ENCODE results near the gene CHCHD1.
"Not testable (repeated sequence)": the region's sequence is repeated elsewhere in the genome, so short reads cannot be mapped to it uniquely, and the experiment has no call there.

CHCHD1 gene

DNA sequence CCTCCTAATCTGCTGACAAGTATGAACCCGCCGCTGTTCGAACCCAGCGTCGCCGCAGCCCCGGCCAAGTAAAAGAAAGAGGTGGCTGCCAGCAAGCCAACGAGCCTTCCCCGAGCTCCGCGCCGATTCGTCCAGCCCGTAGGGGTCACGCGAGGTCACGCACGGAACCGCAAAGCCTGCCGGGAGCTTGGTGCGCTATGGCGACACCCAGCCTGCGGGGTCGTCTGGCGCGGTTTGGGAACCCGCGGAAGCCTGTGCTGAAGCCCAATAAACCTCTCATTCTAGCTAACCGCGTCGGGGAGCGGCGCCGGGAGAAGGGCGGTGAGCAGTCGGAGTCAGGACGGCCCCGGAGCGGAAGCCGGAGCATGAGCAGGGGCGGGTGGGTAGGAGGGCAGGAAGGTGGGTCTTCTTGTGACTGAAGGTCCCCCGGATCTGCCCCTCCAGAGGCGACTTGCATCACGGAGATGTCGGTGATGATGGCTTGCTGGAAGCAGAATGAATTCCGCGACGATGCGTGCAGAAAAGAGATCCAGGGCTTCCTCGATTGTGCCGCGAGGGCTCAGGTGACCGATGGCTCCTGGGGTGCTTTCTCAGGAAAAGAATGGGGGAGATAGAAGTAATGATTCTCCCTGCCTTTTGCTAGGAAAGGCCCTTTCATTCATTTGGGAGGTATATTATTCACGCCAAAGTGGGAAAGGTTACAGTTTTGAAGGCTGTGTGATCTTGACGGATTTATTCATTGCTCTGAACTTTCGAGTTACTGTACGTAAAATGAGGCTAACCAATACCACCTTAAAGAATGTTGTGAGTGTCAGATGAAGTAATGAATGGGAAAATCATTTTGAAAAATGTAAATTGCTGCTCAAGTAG is at the start of gene CHCHD1:
Gene CHCHD1, plus strand, starts transcription at position 170 of the 870 bp plus-strand sequence. Its CDS starts 28 bp downstream, at position 198.
- peak; percentile 77 to 80 for DNase-seq (ENCODE audit: low read depth in 2 of 2)

DNA sequence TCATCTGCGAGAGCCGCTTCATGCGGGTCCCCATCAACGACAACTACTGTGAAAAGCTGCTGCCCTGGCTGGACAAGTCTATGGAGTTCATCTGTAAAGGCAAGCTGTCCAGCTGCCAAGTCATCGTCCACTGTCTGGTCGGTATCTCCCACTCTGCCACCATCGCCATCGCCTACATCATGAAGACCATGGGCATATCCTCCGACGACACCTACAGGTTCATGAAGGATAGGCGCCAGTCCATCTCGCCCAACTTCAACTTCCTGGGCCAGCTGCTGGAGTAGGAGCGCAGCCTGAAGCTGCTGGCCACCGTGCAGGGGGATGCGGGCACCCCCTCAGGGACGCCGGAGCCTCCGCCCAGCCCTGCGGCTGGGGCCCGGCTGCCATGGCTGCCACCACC is 49.4 kb upstream of the CHCHD1 start:
- no peak for DNase-seq (ENCODE audit: low read depth in 2 of 2)

DNA sequence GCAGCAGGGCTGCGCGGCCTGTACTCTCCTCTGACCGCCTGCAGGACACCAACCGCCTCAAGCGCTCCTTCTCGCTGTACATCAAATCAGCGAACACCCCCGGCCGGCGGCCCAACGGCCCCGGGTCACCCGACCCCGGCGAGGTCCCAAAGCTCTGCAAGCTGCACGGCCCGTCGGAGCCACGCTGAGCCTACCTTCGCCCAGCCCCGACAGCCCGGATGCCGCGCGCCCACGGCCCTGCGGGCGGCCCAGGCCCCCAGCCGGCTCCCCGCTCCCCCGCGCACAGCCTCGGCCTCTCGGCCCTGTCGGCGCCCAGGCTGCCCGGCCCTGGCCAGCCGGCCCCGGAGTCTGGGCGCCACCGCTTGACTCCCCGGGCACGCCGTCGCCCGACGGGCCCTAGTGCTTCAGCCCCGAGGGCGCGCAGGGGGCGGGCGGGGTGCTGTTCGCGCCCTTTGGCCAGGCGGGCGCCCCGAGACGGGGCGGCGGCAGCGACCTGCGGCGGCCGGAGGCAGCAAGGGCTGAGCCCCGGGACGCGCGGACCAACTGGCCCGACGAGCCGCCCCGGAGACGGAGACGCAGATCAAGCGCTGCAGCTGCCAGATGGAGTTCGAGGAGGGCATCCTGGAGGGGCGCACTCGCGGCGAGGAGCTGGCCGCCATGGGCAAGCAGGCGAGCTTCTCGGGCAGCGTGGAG is 48.8 kb upstream of the CHCHD1 start:
- no peak for DNase-seq (ENCODE audit: low read depth in 2 of 2)

DNA sequence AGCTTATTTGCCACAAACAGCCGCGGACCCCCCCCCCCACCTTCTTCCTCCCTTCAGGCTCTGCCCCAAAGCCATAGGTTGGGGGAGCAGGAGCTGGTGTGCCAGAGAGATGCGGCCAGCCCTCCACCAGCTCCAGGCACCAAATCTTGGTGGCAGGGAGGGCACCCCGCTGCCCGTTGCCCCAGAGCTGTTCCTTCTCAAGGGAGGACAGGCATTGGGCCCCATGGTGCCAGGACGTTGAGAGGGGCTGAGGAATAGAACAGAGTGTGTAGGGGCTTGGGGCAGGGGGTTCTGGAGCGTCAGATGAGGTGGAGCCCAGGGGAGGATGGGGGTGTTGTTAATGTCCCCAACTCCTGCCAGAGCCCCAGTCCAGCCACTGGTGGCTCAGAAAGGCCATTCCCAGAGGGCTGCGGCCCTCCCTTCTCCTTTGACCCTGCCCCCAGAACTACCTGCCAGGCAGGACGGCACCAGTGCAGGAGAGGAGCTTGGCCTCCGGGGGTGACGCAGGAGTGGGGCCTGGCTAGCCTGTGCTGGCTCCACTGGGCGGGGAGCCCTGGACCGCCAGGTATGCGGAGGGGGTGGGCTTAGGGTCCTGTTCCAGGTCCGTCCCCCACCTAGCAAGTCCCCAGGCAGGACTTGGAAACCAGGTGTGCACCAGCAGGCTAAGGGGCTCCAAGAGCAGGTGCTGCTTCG is 47.7 kb upstream of the CHCHD1 start:
- no peak for DNase-seq (ENCODE audit: low read depth in 2 of 2)

DNA sequence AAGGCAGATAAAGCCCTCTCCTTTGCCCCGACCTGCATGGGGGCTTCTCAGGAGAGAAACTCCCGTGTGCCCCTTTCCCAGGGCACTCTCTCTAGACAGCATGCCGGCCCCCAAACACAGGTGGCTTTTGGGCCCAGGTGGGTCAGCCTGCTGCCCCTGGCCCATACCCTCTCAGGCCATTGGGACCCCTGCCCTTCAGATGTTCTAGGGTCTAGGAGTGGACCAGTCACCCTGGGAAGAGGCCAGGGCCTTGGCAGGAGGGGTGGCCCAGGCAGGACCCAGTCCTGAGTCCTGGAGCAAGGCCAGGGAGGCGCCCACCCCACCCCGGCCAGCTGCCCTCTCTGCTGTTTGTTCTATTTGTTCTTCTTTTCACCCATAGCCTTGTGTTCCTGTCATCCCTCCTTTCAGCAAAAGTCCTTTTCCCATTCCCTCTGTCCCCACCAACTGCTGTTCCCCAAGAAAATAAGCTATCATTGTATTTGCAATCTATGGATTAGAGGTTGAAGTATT is 47.0 kb upstream of the CHCHD1 start:
- DNase-seq (ENCODE audit: low read depth in 2 of 2): no peak

DNA sequence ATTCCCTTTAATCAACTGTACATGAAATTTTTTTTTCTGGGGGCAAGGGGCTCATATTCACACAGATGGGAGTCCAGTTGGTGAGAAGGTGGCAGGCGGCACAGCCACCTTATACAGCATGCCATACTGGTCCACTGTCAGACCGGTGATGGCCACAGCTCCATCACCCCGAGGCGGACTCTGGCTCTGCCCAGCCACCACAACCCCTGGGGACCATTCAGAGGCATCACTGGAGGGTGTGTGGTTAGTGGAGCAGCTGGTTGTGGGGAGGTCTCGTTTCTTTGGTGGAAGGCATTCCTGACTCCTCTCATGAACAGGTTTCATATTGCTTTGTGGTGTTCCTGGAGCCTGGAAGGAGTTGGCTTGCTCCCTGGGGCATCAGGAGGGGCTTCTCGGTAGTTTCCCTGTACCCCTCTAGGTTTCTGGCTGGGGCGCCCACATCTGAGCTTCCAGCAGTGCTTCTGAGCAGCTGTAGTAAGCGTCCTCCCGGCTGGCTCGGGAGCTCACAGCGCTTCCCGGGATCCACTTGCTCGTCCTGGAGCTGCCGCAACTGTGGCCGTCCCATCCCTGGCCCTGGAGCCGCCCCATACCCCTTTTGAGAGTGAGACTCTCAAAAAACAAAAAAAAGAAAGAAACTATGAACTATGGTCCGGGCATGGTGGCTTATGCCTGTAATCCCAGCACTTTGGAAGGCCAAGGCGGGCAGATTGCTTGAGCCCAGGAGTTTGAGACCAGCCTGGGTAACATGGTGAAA is 41.2 kb upstream of the CHCHD1 start:
- not testable (repeated sequence) for DNase-seq (ENCODE audit: low read depth in 2 of 2)

DNA sequence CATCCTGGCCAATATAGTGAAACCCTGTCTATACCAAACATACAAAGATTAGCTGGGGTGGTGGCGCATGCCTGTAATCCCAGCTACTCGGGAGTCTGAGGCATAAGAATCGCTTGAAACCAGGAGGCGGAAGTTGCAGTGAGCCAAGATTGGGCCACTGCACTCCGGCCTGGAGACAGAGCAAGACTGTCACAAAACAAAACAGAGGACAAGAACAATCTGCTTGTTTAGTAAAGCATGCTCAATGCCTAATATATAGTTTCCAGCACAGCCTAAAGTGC is 39.5 kb upstream of the CHCHD1 start:
- no peak for DNase-seq (ENCODE audit: low read depth in 2 of 2)

DNA sequence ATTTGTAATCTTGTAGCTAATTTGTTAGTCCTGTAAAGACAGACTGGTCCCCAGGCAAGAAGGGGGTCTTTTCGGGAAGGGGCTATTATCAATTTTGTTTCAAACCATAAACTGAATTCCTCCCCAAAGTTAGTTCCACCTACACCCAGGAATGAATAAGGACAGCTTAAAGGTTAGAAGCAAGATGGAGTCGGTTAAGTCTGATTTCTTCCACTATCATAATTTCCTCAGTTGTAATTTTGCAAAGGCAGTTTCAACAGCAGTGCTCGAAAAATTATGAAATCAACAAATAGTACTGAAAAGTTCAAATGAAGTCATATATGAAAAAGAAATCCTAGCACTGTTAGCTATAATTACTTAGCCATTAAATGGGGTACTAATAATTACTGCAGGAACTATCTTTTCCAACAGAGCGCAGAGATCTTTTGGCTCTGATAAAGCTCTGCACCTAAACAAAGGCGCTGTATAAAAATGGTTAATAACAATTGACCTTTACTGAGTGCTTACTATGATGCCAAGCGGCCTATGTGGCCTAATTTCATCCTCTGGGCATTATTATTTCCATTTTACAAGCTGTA is 38.4 kb upstream of the CHCHD1 start:
- DNase-seq (ENCODE audit: low read depth in 2 of 2): no peak

DNA sequence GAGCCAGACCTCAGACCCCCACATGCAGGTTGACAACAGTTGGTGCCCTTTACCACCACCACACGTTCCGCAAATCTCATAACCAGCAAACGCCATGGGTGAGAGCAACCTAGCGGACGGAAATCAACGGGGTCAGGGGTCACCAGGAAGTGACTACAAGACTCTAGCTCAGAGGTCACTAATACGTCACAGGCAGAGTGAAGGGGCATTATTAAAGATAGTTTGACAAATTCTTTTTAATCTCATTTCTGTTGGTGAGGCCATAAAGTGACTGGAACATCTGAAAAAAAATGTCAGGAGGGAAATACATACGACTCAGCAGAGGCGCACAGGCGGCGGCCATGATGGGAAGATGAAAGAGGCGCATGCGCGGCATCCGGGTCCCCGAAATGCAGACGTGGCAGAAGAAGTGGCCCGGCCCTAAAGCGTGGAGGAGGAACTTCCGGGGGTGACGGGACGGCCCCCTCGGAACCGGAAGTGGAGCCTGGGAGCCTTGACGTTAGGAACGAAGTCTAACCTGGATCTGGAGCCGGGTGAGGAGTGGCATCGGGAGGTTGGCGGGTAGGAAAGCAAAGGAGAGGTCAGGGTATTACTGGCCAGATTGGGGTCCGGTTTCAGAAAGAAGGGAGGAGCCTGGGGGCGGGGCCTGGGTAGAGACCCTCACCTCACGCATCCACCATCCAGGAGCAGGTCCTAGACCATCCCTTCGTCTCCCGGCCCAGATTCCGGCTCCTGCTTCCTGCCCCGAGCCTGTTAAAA is 37.8 kb upstream of the CHCHD1 start, which contains the start of gene SEC24C:
Gene SEC24C, plus strand, starts transcription at position 468 of the 759 bp plus-strand sequence. CDS start 2,461 bp downstream, outside the sequence.
- peak; percentile 85 to 92 for DNase-seq (ENCODE audit: low read depth in 2 of 2)

DNA sequence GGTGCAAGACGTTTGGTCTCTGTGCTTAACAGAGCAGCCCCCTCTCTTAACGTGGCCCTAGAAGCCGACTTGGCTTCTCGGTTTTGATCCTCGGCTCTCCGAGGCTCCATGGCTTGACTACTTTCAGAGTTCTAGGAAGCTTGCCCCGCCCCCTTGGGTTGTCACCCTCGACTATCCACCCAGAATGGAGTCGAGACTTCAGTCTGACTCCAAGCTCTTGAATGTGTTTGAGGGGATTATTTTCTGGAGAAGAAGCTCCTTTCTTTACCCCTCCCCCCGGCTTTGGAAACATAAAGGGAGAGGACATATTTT is 37.2 kb upstream of the CHCHD1 start:
- no peak for DNase-seq (ENCODE audit: low read depth in 2 of 2)

DNA sequence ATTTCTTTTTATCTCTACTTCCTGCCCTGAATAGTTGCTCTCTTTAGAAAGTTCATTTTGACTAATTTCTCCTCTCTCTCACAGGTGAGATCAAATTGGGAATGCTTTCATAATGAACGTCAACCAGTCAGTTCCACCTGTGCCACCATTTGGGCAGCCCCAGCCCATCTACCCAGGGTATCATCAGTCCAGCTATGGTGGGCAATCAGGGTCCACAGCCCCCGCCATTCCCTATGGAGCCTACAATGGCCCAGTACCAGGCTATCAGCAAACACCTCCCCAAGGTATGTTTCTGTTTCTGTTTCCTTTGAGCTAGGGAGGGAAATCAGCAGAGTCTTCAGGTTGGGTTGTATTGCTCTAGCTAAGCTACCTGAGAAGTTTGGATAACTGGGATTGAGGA is 35.1 kb upstream of the CHCHD1 start:
- no peak for DNase-seq (ENCODE audit: low read depth in 2 of 2)

DNA sequence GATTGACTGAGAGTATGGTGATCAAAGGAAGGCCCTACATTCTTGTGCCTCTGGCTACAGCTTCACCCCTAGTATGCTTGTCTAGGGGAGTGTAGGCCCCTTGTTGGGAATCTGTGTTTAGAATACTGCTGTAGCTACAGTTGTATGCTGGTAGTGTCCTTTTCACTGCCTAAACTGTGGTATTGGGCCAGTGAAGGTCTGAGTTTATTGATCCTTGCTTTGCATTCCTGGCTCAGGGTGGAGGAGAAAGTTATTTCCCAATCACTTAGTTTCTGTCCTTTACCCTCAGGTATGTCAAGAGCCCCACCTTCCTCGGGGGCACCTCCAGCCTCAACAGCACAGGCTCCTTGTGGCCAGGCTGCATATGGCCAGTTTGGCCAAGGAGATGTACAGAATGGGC is 31.0 kb upstream of the CHCHD1 start:
- no peak for DNase-seq (ENCODE audit: low read depth in 2 of 2)

DNA sequence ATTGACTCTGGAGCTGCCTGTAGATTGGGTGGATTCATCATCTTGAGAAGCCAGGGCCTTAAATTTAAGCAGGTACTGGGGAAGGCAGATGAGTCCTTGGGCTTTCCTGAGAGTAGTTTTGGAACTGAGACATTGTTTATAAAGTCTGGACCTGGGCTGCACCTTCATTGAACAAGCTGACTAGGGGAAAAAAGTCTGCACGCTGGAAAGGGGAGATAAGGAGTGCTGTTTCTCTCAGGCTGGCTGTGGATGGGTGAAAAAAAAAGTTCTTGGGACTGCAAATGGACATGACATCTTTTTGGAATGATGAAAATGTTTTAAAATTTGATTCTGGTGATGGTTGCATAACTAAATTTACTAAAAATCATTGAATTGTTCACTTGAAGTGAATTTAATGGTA is 25.7 kb upstream of the CHCHD1 start:
- no peak for DNase-seq (ENCODE audit: low read depth in 2 of 2)

DNA sequence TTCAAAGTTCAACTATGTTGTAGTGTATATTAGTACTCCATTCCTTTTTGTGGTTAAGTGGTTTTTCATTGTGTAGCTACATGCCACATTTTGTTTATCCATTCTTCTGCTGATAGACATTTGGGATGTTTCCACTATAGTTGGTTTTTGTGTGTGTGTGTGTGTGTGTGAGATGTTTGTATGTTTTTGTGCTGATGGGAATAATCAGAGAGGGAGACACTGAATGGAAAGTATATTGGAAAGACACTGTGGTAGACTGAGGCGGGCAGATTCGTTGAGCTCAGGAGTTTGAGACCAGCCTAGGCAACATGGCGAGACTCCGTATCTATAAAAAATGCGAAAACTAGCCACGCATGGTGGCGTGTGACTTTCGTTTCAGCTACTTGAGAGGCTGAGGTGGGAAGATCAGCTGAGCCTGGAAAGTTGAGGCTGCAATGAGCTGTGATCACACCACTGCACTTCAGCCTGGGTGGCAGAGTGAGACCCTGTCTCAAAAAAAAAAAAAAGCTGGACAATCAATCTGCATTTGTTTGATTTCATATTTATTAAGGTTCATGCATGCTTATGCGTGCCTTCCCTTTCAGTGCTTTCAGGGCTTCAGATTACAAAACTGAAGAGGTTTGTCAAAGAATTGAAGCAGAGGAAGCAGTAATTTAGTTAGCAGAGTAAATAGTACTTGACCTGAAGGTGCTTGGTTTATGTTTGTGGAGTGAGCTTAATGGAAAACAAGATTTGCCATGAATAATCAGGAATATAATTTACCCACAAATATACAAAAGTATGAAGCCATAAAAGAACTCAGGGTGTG is 22.9 kb upstream of the CHCHD1 start:
- no peak for DNase-seq (ENCODE audit: low read depth in 2 of 2)

DNA sequence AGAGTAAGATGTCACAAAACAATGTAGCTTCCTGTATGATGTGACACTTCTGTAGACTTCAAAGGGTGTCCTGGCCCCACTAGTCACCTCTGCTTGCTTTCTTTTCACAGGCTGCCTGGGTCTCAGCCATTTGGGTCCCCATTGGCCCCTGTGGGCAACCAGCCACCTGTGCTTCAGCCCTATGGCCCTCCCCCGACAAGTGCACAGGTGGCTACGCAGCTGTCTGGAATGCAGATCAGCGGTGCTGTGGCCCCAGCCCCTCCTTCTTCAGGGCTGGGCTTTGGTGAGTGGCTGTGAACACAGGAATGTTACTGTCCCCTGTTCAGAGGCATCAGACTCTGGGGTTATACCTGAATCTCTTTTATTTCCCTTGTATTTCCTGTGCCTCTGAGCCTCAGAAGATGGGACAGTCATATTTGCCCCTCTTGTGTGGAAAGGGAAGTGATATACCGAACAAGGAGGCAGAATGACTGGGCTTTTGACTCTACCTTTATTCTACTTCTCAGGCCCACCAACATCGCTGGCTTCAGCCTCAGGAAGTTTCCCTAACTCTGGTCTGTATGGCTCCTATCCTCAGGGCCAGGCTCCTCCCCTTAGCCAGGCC is 22.2 kb upstream of the CHCHD1 start:
- peak in 1 of 2 donors; percentile 30 for DNase-seq (ENCODE audit: low read depth in 2 of 2)

DNA sequence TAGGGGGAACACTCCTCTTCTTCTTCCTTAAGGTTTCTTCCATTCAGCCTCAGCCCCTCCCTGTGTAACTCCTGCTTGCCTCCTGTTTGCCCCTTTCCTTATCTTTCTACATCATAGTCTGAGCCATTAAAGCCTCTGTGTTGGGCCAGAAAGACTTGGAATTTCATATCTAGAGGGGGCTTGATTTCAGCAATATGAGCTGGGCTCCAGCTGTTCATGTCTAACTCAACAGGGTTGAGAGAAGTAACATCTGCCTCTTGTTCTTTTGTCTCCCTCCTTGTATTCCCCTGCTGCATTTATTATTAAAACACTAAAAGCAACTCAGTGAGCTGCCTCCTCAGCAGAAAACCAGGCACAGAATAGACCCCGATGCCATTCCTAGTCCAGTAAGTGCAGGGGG is 20.1 kb upstream of the CHCHD1 start:
- no peak for DNase-seq (ENCODE audit: low read depth in 2 of 2)

DNA sequence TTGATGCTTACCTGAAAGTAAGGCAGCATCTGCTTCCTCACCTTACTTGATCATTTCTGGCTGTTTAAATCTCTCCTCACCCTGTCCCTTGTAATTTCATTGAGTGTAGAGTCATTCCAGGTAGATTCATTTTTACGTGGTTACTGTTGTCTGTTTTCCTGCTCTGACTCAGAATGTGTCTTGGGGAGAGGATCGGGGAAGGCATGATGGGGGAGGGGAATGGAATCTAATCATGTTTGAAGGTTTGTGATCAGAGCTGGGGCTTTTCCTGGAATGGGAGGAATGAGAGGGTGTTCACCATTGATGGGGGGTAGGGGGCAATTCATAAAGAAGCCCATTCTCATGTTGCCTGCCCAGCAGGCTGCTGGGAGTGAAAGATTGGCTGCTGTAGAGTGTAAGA is 18.9 kb upstream of the CHCHD1 start:
- DNase-seq (ENCODE audit: low read depth in 2 of 2): no peak

DNA sequence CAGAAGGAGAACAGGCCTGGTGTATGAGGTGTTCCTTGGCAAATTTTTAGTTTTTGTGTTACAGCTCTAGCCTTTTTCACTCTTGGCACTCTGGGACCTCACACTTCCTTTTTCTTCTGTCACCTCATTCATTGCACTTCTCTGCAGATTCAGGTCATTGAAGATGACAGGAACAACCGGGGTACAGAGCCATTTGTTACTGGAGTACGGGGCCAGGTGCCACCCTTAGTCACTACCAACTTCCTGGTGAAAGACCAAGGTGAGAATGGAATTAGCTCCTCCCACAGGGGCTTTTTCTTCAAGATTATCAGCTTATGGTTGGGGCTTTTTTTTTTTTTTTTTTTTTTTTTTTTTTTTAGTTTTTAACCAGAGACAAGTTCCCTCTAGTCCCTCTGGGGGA is 18.5 kb upstream of the CHCHD1 start:
- no peak for DNase-seq (ENCODE audit: low read depth in 2 of 2)

DNA sequence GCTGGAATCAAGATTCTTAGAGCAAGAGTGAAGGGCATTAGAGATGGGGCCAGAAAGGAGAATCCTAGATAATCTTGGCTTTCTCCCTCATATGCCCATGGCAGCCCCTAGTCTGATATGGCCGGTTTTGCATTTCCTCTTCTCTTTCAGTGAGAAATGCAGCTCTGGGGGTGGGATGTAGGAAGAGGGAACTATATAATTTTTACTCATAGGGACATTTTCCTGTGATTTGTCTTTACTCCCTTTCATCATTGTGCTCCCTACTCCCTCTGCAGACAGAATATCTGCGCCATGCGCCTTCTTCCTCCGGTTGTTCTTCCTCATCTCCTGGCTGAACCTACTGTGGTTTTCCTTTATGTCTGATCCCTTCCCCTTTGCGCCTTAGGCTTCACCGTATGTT is 16.8 kb upstream of the CHCHD1 start:
- no peak for DNase-seq (ENCODE audit: low read depth in 2 of 2)

DNA sequence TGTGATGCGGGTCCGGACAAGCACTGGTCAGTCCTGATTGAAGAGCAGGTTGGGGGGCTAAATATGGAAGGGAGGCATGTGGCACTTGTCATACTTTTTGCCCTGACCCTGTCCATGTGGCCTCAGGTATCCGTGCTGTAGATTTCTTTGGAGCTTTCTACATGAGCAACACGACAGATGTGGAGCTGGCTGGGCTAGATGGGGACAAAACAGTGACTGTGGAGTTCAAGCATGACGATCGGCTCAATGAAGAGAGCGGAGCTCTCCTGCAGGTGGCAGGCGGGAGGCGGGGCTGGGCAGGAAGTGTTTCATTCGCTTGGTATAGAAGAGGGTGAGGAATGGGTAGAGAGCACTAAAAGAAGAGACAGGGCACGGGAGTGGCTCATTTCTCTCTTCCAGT is 13.0 kb upstream of the CHCHD1 start:
- DNase-seq (ENCODE audit: low read depth in 2 of 2): peak in 1 of 2 donors; percentile 41
